ENCODE measurements around the gene STXBP4.

The STXBP4 gene

DNA sequence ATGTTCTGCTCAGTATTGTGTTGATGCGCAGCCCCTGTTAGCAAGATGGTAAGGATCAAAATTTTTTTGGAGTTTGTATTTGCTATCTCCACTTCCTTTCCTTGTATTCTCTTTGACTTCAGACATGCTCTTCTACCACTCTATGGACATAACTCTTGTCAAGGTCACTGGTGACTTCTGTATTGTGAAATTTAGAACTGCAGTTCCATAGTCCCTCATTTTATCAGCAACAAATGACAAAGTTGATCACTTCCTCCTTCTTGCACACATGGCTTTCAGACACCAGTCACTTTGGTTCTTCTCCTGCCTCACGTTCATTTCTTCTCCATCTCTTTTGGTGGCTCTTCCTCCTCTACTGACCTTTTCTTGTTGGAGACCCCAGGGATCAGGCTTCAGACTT is 21.2 kb upstream of the STXBP4 start:
- TF ChIP-seq, protein P1, sequence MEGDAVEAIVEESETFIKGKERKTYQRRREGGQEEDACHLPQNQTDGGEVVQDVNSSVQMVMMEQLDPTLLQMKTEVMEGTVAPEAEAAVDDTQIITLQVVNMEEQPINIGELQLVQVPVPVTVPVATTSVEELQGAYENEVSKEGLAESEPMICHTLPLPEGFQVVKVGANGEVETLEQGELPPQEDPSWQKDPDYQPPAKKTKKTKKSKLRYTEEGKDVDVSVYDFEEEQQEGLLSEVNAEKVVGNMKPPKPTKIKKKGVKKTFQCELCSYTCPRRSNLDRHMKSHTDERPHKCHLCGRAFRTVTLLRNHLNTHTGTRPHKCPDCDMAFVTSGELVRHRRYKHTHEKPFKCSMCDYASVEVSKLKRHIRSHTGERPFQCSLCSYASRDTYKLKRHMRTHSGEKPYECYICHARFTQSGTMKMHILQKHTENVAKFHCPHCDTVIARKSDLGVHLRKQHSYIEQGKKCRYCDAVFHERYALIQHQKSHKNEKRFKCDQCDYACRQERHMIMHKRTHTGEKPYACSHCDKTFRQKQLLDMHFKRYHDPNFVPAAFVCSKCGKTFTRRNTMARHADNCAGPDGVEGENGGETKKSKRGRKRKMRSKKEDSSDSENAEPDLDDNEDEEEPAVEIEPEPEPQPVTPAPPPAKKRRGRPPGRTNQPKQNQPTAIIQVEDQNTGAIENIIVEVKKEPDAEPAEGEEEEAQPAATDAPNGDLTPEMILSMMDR (conservative IDR thresholded peaks at IDR 0.05; ENCODE audit: low read length) = no peak
- DNase-seq (ENCODE audit: low read depth) = no peak
- H3K4me3 ChIP-seq (ENCODE audit: low read length) = no peak overlapping the region

DNA sequence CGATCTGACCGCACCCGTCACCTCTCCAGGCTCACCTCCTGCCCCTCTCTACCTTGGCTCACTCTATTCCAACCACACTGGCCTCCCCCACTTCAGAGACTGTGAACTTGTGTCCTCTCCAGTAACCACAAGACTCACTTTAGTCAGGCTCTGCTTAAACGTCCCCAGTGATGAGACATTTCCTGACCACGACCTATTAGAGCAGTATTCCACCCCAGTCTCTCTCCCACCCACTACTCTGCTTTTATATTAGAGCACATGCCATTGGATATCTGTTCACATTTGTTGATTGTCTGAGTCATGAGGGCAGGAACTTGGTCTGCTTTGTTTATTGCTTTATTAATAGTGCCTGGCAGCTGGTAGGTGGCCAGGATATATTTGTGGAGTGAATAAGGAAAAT is 20.2 kb upstream of the STXBP4 start:
- TF ChIP-seq, protein P1 (conservative IDR thresholded peaks at IDR 0.05; ENCODE audit: low read length) = no peak
- peak; percentile 76 for DNase-seq (ENCODE audit: low read depth)
- H3K4me3 ChIP-seq (ENCODE audit: low read length) = no peak overlapping the region

DNA sequence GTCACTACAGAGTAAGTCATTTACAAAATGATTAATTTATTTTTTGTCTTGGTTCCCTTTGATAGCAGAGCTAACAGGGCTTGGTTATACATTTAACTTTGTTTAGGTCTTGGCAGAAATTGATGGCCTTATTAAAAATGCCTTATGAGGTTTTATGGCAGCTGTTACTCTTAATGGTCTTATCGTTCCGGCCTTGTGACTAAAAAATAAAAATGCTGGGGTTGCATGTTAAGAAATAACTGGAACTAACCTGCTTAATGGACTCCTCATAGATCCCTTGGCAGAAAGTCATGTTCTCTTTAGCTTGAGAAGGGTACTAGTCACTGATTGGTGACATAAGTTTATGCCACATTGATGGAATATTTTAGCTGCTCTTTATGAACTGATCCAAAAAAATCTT is 18.4 kb upstream of the STXBP4 start:
- TF ChIP-seq, protein P1 (conservative IDR thresholded peaks at IDR 0.05; ENCODE audit: low read length) = no peak
- H3K4me3 ChIP-seq (ENCODE audit: low read length) = no peak overlapping the region
- DNase-seq (ENCODE audit: low read depth) = no peak

DNA sequence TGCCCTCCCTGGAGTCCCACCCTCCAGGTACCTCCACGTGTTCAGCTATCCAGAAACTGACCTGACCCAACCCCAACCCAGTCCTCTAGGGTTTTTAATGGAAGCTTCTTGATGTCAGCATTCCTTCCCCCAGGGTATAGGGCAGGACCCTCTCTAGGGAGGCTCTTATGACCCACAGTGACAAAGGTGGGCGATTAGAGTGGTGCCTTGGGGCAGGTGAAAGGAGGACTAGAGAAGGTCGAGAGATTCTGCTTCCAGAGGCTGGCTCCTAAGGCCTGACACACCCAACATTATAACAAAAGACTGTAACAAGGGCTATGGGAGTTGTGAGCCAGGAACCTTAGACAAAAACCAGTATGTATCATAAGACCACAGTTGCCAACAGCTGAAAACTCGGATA is 17.3 kb upstream of the STXBP4 start:
- H3K4me3 ChIP-seq (ENCODE audit: low read length) = no peak overlapping the region
- TF ChIP-seq, protein P1 (conservative IDR thresholded peaks at IDR 0.05; ENCODE audit: low read length) = no peak
- no peak for DNase-seq (ENCODE audit: low read depth)

DNA sequence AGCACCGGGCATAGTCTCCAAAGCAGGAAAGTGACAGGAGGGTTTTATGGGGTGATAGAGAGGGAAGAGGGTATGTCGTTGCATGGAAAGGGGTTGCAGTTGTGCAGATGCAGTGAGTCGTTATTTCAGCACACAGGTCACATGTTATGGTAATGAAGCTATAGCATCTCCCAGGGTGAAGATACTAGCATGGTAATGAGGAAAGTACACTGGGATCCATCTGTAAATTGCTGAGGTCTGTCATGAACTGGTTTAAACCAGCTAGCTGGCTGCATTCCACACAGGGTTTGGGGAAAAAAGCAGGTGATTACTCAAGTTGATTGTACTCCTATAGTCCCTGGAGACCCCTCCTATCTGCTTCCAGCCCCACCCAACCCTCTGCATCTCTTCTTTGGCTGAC is 11.8 kb upstream of the STXBP4 start:
- TF ChIP-seq, protein P1 (conservative IDR thresholded peaks at IDR 0.05; ENCODE audit: low read length) = no peak
- DNase-seq (ENCODE audit: low read depth) = no peak
- H3K4me3 ChIP-seq (ENCODE audit: low read length) = no peak overlapping the region

DNA sequence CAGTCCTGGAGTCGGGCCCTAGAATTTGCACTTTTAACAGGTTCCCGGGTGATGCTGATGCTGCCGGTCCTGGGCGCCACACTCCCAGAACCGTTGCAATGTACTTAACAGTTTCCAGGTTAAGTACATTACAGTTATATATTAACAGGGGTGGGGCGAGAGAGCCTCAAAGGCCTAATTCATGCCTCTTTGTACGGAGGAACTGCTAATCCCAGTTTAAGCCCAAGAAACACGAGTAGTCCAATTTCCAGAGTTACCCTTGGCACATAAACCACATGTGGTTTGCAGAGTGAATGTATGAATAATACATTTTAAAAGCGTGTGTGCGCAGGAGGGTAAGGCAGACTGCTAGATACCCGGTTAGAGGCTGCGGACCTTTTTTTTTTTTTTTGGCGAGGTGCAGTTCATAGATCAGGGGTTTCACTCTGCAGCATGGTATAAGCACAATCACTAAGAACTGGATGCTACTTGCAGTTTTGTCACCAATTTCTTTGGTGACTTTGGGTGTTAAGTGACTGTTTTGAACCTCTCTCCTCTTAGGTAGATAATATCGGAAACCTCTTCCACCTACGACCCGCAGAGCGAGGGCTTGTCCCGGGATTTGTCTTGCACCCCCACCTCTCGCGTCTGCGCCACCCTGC is 824 bp upstream of the STXBP4 start:
- H3K4me3 ChIP-seq (ENCODE audit: low read length) = peak overlapping the region; percentile 94
- DNase-seq (ENCODE audit: low read depth) = peak; percentile 26
- TF ChIP-seq, protein P1 (conservative IDR thresholded peaks at IDR 0.05; ENCODE audit: low read length) = no peak; the same call in 1 of the 2 replicates

DNA sequence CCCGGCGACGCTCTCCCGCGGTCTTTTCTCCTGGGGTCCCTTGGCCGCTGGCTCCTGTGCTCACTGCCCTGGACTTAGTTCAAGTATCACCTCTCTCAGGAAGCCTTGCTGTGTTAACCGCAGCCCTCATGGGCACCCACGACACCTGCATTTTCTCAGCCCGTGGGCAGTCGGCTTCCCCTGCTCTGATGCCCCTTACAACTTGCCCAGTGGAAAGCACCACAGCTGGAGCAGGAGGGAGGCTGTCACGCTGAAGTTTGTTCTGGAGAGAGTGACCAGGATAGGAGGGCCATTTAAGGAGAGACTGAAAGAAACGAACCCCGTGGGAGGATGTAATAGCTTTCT is 395 bp downstream of the STXBP4 start:
- peak; percentile 40 for DNase-seq (ENCODE audit: low read depth)
- peak overlapping the region; percentile 94 for H3K4me3 ChIP-seq (ENCODE audit: low read length)
- TF ChIP-seq, protein P1 (conservative IDR thresholded peaks at IDR 0.05; ENCODE audit: low read length) = no peak
